Fibroblast of skin of back (primary cell): ENCODE data around the gene KLRD1. TPM values are rescaled to one million over a fixed set of nuclear protein-coding genes. Genes with fewer than 3 reads are reported as not detected.
"Not testable (repeated sequence)": the region's sequence is repeated elsewhere in the genome, so short reads cannot be mapped to it uniquely, and the experiment has no call there.

ENCODE experiments used
- DNase-seq: peaks from one replicate; pipeline ENCODE4 v3.0.0-alpha.2; 2013
- polyA plus RNA-seq, 2 experiments: library from polyadenylated mRNA; unstranded; fragments of 120-200 nt; gene quantifications; one replicate each; pipeline ENCODE4 v1.2.1, GENCODE V29; 2013; ENCODE audit not compliant: insufficient read length in 2 of 2

KLRD1 gene, protein sequence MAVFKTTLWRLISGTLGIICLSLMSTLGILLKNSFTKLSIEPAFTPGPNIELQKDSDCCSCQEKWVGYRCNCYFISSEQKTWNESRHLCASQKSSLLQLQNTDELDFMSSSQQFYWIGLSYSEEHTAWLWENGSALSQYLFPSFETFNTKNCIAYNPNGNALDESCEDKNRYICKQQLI
- 0.01 TPM for polyA plus RNA-seq (2013, experiment 1 of 2; ENCODE audit: insufficient read length)
- not detected for polyA plus RNA-seq (2013, experiment 2 of 2; ENCODE audit: insufficient read length)

DNA sequence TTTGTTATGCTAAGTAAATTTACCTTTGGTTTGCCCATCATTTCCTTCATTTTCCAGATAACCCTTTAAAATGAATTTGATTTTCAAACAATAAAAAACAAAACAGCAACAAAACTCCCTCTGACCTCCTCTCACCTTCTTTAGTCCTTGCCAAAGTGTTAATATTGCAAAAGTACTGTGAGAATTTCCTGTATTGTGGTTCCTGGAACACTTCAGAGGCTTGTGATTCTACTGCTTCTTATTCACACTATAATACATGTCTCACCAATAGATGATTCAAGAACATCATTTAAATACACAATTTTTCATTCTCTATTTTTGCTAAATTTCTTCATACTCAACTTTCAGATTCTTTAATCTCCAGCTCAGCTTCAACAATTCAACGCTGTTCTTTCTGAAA, at the start of gene KLRD1:
KLRD1 (plus strand) TSS at position 241 of the 400 bp plus-strand sequence. CDS start 208 bp downstream, outside the sequence.
- no peak for DNase-seq

DNA sequence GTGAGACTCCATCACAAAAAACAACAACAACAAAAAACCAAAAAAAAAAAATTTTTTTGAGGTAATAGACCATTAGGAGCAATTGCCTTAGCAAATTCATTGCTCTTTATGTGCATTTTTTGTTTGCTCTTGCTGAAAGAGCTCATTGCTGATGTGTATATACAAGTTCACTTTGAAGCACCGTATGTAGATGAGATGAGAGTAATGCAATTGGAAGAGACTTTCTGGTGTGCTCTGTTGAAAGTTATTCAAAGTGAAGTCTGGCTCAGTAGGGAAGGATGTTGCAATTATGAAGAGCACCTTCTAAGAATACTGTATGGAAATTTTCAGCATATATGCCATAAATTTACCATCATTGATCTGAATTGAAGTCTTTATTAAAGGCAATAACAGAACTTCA, 46.7 kb upstream of the KLRD1 start:
- DNase-seq, result no peak

DNA sequence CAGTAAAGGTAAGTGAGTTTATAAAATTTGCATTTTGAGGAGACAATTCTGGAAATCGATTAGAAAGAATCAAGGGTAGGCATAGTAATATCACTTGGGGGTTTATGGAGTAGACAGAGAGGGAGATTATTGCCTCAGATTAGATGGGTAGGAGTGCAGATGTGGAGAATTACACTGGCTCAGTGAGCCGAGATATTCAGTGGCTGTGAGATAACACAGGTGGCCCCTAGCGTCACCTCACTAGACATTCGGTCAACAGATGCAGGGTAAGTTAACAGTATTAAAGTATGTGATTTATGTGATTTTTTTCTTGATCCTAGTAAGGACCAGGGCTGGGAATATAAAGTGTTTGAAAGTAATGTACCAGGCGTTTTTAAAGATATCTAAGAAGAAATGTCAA, 39.6 kb upstream of the KLRD1 start:
- DNase-seq, result no peak

DNA sequence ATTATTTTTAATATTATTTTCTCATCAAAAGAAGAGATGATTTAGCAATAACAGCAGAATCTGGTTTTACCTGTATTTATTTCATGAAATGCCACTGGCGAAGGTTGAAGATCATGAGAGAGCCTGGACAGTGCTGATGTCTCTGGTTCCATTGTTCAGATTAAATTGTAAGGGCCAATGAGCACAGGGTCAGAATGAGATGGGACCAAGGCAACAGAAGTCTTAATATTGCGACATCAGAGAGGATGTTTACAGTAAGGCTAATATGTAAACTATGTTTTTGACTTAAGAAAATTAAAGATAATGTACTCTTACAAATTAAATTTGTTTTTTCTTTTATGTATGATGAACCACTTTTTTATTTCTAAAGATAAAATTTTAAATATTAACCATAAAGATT, 35.2 kb upstream of the KLRD1 start:
- no peak for DNase-seq

DNA sequence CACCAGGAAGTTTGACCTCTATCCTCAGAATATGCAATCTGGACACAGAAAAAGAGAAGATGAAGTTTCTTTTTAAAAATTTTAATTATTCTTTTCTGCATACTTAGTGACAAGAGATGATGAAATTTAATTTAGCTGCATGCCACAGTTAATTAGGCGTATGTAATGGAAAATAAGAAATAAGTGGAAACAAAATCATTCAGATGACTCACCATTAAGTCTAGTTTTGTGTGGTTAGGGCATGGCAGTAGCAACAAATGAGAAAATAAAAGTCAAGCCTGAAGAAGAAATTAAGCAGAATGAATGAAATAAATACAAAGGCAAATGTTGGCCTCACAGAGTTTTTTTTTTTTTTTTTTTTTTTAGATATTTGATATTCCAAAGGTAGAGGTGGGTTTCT, 30.9 kb upstream of the KLRD1 start:
- DNase-seq, result no peak

DNA sequence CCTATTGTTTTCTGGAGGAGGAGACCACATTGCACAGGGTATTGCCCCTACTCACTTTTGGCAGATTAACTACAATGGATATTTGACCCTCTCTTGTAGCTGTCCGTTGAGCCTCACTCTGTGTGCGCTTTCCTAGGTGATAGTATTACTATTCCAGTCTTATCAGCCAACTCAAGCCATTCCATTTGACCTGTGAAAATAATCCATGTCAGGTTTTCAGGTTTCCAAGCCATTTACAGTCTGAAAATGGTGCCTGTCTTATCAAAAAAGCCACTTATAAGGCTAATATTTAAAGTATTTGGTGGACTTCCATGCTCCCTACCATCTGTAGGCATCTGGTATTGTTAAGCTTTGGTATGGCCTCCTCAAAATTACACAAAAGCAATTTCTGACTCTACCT, 29.6 kb upstream of the KLRD1 start:
- no peak for DNase-seq

DNA sequence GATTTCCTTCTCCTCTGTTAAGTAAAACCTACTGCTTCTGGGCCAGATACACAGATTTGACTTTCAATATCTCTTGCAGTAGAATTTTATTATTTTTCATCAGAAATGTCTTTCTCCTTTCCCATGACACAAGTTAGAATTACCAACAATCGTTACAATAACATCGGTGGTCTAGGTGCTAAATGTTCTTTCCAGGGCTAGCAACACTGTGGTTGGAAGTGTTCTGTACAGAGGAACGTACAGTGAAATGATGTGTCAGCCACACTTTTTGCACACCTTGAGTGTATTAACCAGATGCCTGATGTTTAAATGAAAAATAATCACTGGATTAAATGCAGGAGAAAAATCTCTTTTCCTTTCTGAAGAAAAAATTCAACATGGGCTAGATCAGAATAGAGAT, 27.7 kb upstream of the KLRD1 start:
- no peak for DNase-seq

DNA sequence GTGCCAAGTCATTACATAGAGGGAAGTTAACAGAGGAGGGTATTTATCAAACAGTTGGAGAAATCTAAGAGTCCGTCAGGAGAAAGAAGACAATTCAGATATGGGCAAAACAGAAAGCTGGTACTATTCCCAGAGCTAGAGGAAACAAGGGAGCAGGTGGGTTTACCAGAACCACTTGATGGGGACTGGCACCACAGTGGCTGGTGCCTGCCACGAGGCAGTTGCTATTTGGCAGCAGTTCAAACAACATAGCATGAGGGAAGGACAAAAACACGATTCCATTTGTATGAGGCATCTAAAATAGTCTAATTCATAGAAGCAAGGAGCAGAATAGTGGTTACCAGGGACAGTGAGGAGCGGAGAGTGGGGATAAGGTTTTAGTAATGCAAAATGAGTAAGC, 24.6 kb upstream of the KLRD1 start:
- no peak for DNase-seq

DNA sequence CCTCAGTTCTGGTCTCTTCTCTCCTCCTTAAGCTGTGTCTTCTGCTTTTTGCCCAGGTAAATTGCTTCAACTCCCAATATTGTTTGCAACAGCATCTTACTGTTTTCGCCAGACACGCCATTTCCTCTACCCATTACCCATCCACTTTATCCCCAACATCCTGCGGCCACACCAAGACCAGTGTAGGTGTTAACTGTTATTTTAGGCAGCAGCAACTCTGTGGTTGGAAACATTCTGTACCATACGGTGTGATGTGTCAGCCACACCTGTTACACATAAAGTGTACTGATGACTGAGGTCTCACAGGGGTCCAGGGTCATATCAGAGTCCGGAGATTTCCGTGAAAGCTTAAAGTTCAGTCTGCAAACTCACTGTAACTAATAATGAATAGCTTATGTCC, 21.8 kb upstream of the KLRD1 start:
- DNase-seq, result no peak

DNA sequence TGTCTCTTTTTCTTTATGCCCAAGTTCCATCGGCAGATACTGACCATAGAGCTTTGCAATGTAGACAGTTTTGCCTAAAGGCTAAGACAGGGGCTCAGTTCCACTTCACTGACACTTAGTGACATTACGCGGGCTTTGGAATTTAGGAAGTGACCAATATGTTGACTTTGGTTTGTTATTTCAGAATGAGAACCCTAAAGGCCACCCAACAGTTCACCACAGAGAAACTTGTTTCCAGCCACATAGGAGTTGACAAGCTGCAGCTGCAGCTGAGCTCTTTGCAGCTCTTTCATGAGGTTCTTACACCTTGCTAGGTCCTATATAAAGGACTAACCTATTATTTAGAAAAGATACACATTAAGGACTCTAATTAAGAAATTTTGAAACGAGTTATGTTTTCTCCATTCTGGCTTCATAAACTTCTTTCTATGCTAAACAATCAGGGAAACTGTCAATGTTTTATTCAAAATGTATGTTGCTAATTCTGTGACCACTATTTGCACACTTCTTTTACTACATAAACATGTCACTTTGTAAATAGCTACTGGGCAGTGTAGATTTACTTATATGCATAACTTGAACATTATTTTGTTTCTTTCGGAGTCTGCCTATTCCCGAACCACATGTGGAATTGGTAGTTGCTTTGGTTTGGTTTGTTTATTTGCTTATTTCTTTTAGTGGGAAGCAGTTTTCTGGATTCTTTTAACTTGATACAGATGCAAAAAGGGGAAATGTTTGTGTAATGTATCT, 18.5 kb upstream of the KLRD1 start:
- no peak for DNase-seq

DNA sequence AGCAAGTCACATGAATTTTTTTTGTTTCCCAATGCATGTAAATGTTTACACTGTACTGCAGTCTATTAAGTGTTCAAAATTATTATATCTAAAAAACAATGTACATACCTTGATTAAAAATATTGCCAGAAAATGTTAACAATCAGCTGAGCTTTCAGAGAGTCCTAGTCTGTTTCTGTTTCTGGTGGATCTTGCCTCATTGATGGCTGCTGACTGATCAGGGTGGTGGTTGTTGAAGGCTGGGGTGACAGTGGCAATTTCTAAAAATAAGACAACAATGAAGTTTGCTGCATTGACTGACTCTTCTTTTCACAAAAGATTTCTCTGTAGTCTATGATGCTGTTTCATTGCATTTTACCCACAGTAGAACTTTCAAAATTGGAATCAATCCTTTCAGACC, 16.6 kb upstream of the KLRD1 start:
- DNase-seq, result no peak

DNA sequence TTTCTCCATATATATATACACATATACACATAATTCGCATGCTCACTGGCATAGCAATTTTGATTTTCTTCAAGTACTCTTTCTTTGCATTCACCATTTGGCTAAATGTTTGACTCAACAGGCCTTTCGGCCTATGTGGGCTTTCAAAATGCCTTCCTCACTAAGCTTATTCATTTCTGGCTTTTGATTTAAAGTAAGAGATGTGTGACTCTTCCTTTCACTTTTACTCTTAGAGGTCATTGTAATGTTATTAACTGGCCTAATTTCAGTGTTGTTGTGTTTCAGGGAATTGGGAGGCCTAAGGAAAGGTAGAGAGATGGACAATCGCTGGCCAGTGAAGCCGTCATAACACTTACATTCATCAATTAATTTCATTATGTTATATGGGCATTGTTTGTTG, 14.5 kb upstream of the KLRD1 start:
- DNase-seq, result no peak

DNA sequence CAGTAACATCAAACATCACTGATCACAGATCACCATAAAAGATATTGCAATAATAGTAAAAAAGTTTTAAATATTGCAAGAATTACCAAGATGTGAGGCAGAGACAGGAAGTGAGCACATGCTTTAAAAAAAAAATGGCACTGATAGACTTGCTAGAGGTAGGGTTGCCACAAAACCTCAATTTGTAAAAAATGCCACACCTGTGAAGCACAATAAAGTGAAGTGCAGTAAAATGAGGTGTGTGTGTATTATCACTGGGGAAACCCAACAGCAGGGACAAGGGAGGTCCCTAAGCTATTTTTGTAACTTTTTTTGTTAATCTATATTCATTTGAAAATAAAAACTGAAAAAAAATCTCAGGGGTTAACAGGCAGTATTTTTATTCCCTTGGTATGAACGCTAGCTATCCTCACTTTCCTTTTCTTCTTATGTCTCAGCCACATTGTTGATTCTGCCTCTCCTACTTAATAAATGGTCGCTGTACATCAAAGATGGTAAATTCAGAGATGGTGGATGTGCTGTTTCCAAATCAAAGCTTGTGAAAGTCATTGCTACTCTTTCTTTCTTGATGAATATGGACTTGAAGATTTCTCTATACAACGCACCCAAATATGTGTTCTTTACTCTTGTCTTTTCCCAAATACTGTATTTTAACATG, 14.0 kb upstream of the KLRD1 start:
- DNase-seq, result no peak

DNA sequence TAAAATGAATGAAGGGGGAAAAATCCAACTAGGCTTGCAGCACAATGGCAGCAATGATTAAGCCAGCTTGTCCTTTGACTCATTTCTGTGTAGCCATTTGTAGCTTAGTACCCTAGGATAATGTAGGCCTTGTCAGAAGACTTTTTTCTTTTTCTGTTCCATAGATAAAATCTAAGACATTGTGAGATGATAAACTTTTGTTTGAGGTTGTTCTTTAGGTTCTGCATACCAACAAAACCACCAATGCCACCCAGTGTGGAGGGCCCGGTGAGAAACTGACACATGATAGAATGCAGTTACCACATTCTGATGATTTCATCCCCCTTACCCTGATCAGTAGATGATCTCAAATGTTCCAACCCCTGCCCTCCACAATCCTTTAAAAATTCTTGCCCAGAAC, 6.6 kb upstream of the KLRD1 start:
- no peak for DNase-seq

DNA sequence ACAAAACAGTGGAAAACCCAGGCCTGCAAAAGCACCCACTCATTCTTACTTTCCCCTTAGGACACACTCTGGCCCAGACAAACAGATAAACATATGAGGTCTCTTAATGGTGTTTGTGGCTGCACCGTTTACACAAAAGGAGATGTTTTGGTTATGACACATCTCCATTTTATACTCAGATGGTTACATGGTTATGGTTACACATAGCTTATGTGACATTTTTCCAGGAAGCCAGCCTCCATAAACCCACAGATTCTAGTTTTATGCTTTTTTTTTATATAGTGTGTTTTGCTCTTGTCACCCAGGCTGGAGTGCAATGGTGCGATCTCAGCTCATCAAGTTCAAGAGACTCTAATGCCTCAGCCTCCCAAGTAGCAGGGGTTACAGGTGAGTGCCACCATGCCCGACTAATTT, 3.5 kb upstream of the KLRD1 start:
- peak; percentile 38 for DNase-seq

DNA sequence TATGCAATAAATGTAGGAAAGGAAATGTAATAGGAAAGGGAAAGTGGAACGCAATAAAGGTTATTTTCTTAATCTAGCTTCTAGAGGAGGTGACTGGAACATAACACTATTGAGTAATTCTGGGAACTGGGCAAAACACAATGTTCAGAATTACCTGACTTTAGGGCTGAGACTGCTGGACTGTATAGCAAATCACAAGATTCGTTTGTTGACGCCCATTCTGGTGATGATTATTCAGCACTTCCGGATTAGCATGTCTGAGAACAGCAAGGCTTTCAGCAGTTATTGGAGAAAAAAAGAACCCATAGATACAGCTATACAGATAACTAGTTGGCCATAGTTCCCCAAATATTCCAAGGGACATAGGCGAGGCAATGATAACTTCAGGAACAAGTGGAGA, 2.3 kb upstream of the KLRD1 start:
- no peak for DNase-seq

DNA sequence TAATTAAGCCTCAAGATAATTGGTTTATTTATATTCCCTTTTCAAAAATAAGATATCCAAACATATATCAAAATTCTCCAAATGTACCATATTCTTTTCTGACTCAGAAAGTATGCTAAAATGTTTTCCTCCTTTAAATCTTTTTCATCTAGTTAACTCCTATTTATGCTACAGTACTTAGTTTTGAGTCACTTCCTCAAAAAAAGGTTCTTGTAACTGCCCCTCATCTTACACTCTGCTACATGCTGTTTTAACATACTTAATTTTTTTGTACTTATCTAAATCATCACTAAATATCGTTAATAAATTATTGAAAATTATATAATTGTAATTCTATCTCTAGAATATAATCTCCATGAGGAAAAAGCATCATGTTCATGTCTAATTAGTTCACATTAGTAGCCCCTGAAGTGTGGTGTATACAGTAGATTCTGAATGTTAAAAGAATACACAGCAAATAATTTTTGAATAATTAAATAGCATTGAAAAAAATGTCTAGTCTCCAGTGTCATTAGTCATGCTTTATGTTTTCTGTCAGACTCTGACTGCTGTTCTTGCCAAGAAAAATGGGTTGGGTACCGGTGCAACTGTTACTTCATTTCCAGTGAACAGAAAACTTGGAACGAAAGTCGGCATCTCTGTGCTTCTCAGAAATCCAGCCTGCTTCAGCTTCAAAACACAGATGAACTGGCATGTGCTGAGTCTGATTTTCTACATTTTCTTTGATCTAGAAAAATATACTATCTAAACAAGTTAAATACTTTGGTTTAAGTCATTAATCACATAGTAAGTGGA, 3.5 kb downstream of the KLRD1 start:
- DNase-seq, result peak; percentile 6

DNA sequence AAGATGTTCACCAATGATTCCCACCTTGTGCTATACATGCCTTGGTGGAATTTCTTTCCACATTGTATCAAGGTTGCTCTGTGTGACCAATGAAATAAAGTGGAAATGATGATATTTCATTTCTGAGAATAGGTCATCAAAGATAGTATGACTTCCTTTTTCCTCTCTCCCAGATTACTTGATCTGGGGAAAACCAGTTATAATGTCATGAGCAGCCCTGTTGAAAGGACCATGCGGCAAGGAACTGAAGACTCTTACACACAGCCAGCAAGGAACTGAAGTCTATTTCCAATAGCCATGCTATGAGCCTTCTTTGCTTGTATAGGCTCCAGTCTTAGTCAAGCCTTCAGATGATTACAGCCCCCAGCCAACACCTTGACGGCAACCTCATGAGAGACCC, 11.7 kb downstream of the KLRD1 start:
- DNase-seq, result no peak

DNA sequence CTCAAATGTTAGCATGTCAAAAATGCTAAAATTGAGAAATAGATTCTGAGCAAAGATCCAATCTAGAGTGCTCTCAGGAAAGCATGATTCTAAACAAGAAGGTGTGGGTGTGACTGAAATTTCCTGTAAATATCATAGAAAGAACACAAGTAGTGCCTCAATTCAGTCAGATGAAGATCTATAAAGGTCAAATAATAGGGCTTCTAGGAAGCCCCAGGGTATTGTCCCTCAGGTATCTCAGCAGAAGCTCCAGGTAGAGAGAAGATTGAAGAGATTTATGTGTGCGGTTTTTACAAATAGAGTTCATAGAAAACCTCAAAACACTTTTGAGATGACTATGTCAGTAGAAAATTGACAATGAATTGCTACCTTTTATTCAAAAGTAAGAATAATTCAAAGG, 13.0 kb downstream of the KLRD1 start:
- DNase-seq, result no peak

DNA sequence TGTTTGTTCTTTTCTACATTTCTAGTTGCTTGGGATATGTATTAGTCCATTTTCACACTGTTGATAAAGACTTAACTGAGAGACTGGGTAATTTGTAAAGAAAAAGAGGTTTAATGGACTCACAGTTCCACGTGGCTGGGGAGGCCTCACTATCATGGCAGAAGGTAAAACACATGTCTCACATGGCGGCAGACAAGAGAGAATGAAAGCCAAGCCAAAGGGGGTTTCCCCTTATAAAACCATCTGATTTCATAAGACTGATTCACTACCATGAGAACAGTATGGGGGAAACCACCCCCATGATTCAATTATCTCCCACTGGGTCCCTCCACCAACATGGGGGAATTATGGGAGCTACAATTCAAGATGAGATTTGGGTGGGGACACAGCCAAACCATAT, 21.0 kb downstream of the KLRD1 start:
- DNase-seq, result not testable (repeated sequence)

DNA sequence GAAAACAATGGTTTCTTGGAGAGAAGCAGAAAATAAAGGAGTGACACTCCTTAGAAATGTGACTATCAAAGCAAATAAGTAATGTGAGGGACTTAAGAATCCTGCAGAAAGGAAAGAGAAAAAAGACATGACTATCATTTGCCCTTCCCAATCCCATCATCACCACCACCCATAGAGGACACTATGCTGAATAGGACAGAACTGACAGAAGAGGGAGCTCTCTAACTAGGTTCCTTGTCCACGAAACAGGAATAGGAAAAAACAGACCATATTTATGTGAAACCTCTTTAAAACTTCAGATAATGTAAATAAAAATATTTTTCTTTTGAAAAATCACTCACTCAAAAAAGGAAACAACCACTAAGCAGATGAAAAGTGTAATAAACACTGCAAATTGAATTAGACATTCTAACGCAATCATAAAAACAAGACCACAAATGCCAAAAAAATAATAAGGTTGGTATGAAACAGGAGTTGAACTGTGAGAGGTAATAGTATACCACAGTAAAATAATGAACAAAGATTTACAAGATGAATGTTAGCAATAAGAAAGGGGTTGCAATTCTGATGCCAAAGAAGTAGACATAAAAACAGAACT, 24.1 kb downstream of the KLRD1 start:
- DNase-seq, result peak; percentile 53

DNA sequence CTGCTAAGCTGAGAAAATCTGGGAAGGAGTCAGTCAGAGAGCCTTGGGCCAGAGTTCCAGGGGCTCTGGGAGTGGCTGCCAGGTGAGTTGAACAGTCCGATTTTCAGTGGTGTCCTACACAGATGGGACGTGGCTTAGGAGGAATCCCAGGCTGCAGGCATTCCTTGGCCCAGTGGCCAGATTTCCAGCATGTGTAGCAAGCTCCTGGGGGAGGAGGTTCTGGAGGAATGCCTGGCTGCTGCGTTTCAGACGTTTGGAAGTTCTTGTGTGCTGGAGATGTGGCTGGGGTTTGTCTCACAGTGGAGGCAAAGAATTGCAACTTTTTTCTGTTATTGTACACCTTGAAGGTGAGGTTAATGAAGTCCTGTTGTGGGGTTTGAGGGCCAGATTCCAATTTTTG, 28.5 kb downstream of the KLRD1 start:
- DNase-seq, result not testable (repeated sequence)

DNA sequence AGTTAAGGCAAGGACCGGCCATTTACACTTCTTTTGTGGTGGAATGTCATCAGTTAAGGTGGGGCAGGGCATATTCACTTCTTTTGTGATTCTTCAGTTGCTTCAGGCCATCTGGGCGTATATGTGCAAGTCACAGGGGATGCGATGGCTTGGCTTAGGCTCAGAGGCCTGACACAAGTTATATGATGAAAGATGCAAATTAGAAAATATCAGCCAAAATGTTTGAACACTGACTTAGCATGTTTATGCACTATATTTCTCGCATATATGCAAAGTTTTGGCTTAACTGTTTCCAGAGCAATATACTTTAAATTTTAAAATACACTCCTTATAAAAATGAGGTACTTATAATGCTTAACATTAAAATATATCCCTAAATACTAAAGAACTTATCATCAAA, 30.8 kb downstream of the KLRD1 start:
- DNase-seq, result not testable (repeated sequence)
